CD4-positive, alpha-beta memory T cell (primary cell): Measurements from ENCODE around the gene TRAF7. TPM values are rescaled to one million over a fixed set of nuclear protein-coding genes. Genes with fewer than 3 reads are reported as not detected.
"Not testable (repeated sequence)": the region's sequence is repeated elsewhere in the genome, so short reads cannot be mapped to it uniquely, and the experiment has no call there.

Experiments used
- CTCF ChIA-PET: fragments of 350-600 bp; sonication (Branson Sonifier 250); formaldehyde crosslinking; loops from one replicate; lab custom pipeline; 2021; ENCODE audit warnings: inconsistent platforms; ENCODE audit not compliant: partially characterized antibody; lab: Charles Lee
- POLR2A ChIA-PET: fragments of 350-600 bp; sonication (Branson Sonifier 250); formaldehyde crosslinking; loops from one replicate; lab custom pipeline; 2021; ENCODE audit not compliant: partially characterized antibody; lab: Charles Lee
- DNase-seq, 5 donors: peaks; one replicate each; pipeline versions ENCODE4 v3.0.0 to v3.0.0-alpha.2; 2020 to 2022; ENCODE audit warnings: mixed read lengths in 1 of 5
- H3K27ac ChIP-seq: one replicate; pipeline ENCODE4 v1.7.0; 2013; ENCODE audit warnings: low read depth, low read length
- H3K27me3 ChIP-seq: 2 replicates; pipeline ENCODE4 v1.7.0; 2013; ENCODE audit warnings: mild to moderate bottlenecking, low read length, moderate library complexity; ENCODE audit not compliant: insufficient read depth
- H3K36me3 ChIP-seq: 2 replicates; pipeline ENCODE4 v1.7.0; 2013; ENCODE audit warnings: mild to moderate bottlenecking, low read length, moderate library complexity; ENCODE audit not compliant: insufficient read depth
- H3K4me1 ChIP-seq: 2 replicates; pipeline ENCODE4 v1.7.0; 2013; ENCODE audit warnings: mild to moderate bottlenecking, low read length, moderate library complexity; ENCODE audit not compliant: insufficient read depth
- H3K4me3 ChIP-seq, 2 donors: one replicate each; pipeline ENCODE4 v1.7.0; 2013; ENCODE audit warnings: low read length in 2 of 2, mild to moderate bottlenecking in 1 of 2
- H3K9me3 ChIP-seq, 2 donors: one replicate each; pipeline ENCODE4 v1.7.0; 2013; ENCODE audit warnings: low read length in 2 of 2, control low read depth in 1 of 2; ENCODE audit not compliant: control insufficient read depth in 1 of 2
- H3K27ac Mint-ChIP-seq, 7 donors: one replicate each; pipeline ENCODE4 v1.8.0; 2020 to 2021; ENCODE audit warnings: mixed read lengths in 7 of 7, mild to moderate bottlenecking in 6 of 7, inconsistent platforms in 3 of 7, moderate library complexity in 3 of 7
- H3K27me3 Mint-ChIP-seq, 2 donors: one replicate each; pipeline ENCODE4 v1.8.0; 2020 to 2021; ENCODE audit warnings: mixed read lengths in 2 of 2
- H3K36me3 Mint-ChIP-seq, 2 donors: one replicate each; pipeline ENCODE4 v1.8.0; 2020 to 2021; ENCODE audit warnings: mixed read lengths in 2 of 2, inconsistent platforms in 1 of 2, mild to moderate bottlenecking in 1 of 2
- H3K4me1 Mint-ChIP-seq, 4 donors: one replicate each; pipeline ENCODE4 v1.8.0; 2020 to 2021; ENCODE audit warnings: mixed read lengths in 4 of 4, mild to moderate bottlenecking in 1 of 4
- H3K4me3 Mint-ChIP-seq, 8 donors: one replicate each; pipeline ENCODE4 v1.8.0; 2020 to 2021; ENCODE audit warnings: mixed read lengths in 8 of 8, mild to moderate bottlenecking in 7 of 8, moderate library complexity in 6 of 8, inconsistent platforms in 3 of 8
- H3K9me3 Mint-ChIP-seq, 8 donors: one replicate each; pipeline ENCODE4 v1.8.0; 2020 to 2021; ENCODE audit warnings: mixed read lengths in 8 of 8, mild to moderate bottlenecking in 5 of 8, inconsistent platforms in 3 of 8, moderate library complexity in 1 of 8
- intact Hi-C: fragments of 100-400 bp; cut with micrococcal nuclease; formaldehyde crosslinking; loops from one replicate; pipeline ENCODE4 v1.15.1; 2023
- polyA plus RNA-seq, 2 donors: library from polyadenylated mRNA; unstranded; fragments of 300-500 nt; fragmentation: Illumina TruSeq; gene quantifications; one replicate each; pipeline ENCODE4 v1.2.3, GENCODE V29; 2021
- total RNA-seq, 2 experiments: library from RNA; stranded (reverse); gene quantifications; one replicate each; pipeline ENCODE4 v1.2.3, GENCODE V29; 2021

TRAF7 gene
- total and polyA plus RNA-seq, 4 experiments from 2014 or later: 1.9 to 41.9 (median 24.9) TPM

- H3K27ac Mint-ChIP-seq, H3K4me3 ChIP-seq, intact Hi-C loops, CTCF ChIA-PET, H3K9me3 Mint-ChIP-seq, H3K4me1 ChIP-seq, H3K4me3 Mint-ChIP-seq, H3K27ac ChIP-seq, H3K36me3 Mint-ChIP-seq, POLR2A ChIA-PET, H3K27me3 ChIP-seq, DNase-seq, H3K9me3 ChIP-seq, H3K4me1 Mint-ChIP-seq, H3K36me3 ChIP-seq, H3K27me3 Mint-ChIP-seq: not testable (repeated sequence)
Measured at GRCh38 chr16:2116428-2116827, 39.2 kb upstream of the TRAF7 start.

- H3K4me3 Mint-ChIP-seq, DNase-seq, H3K27ac Mint-ChIP-seq, H3K4me1 ChIP-seq, H3K36me3 Mint-ChIP-seq, H3K27me3 Mint-ChIP-seq, intact Hi-C loops, H3K27ac ChIP-seq, H3K9me3 Mint-ChIP-seq, H3K4me3 ChIP-seq, H3K27me3 ChIP-seq, H3K36me3 ChIP-seq, H3K4me1 Mint-ChIP-seq, POLR2A ChIA-PET, CTCF ChIA-PET, H3K9me3 ChIP-seq: not testable (repeated sequence)
Measured at GRCh38 chr16:2117341-2117740, 38.2 kb upstream of the TRAF7 start.

- H3K36me3 Mint-ChIP-seq, H3K27me3 Mint-ChIP-seq, CTCF ChIA-PET, DNase-seq, H3K27me3 ChIP-seq, H3K4me3 ChIP-seq, H3K36me3 ChIP-seq, intact Hi-C loops, H3K9me3 ChIP-seq, H3K27ac ChIP-seq, H3K4me1 ChIP-seq, H3K9me3 Mint-ChIP-seq, H3K4me1 Mint-ChIP-seq, H3K27ac Mint-ChIP-seq, POLR2A ChIA-PET, H3K4me3 Mint-ChIP-seq: not testable (repeated sequence)
Measured at GRCh38 chr16:2117960-2118722, 37.4 kb upstream of the TRAF7 start.

GRCh38 chr16:2121325-2121724 lies 34.3 kb upstream of the TRAF7 start:
- CTCF ChIA-PET: interaction anchor here (0.6 to 3.2 kb wide), 5 partner anchors 20 to 165 kb away, joined by 3 to 28 read pairs (median 3); partner anchors contain the start of genes RAB26 and TRAF7
- H3K36me3 Mint-ChIP-seq, H3K27me3 ChIP-seq, H3K4me1 ChIP-seq, H3K36me3 ChIP-seq, H3K4me3 ChIP-seq, H3K27ac ChIP-seq, H3K4me1 Mint-ChIP-seq, H3K9me3 Mint-ChIP-seq, H3K9me3 ChIP-seq, H3K4me3 Mint-ChIP-seq, intact Hi-C loops, H3K27me3 Mint-ChIP-seq, POLR2A ChIA-PET: not testable (repeated sequence)
- H3K27ac Mint-ChIP-seq: peak overlapping the region in 2 of 7 donors; percentile 36 to 51
- peak in 3 of 5 donors; percentile 18 to 31 (median 26) for DNase-seq

- CTCF ChIA-PET: interaction anchor here (0.6 to 3.2 kb wide), 5 partner anchors 19 to 166 kb away, joined by 3 to 28 read pairs (median 3); partner anchors contain the start of genes RAB26 and TRAF7
- H3K9me3 Mint-ChIP-seq: no peaks in the 10 kb centered on the region
- H3K4me1 Mint-ChIP-seq: peaks cover 2 to 9% (median 6%) of the 10 kb centered on the region in 4 donors
- no peak overlapping the region for H3K4me3 Mint-ChIP-seq
- H3K4me1 ChIP-seq: no peaks in the 10 kb centered on the region
- intact Hi-C loops: no loop called here
- POLR2A ChIA-PET: no interaction called here
- no peaks in the 10 kb centered on the region for H3K36me3 Mint-ChIP-seq
- H3K9me3 ChIP-seq: no peaks in the 10 kb centered on the region
- DNase-seq: no peak
- no peaks in the 10 kb centered on the region for H3K36me3 ChIP-seq
- no peak overlapping the region for H3K4me3 ChIP-seq
- H3K27me3 Mint-ChIP-seq: no peaks in the 10 kb centered on the region
- H3K27ac ChIP-seq: no peak overlapping the region
- H3K27ac Mint-ChIP-seq: no peak overlapping the region
- no peaks in the 10 kb centered on the region for H3K27me3 ChIP-seq
Measured at GRCh38 chr16:2121853-2122252, 33.7 kb upstream of the TRAF7 start.

- ChIA-PET POLR2A (no interaction called here), CTCF (interaction anchor here (1.5 to 3.2 kb wide), 2 partner anchors 18 to 30 kb away, joined by 3 to 28 read pairs; no protein-coding TSS in a partner anchor)
- Mint-ChIP-seq H3K4me3 (no peak overlapping the region), H3K36me3 (no peaks in the 10 kb centered on the region), H3K9me3 (no peaks in the 10 kb centered on the region), H3K27ac (no peak overlapping the region), H3K27me3 (no peaks in the 10 kb centered on the region), H3K4me1 (peaks cover 6 to 11% (median 8%) of the 10 kb centered on the region in 4 donors)
- Histone ChIP-seq H3K4me3 (no peak overlapping the region), H3K27me3 (no peaks in the 10 kb centered on the region), H3K9me3 (no peaks in the 10 kb centered on the region), H3K36me3 (no peaks in the 10 kb centered on the region), H3K27ac (no peak overlapping the region), H3K4me1 (no peaks in the 10 kb centered on the region)
- no peak for DNase-seq
- intact Hi-C loops: no loop called here
Measured at GRCh38 chr16:2122429-2122828, 33.2 kb upstream of the TRAF7 start.

GRCh38 chr16:2122934-2123683 lies 32.5 kb upstream of the TRAF7 start:
- H3K27me3 ChIP-seq, intact Hi-C loops, H3K27ac ChIP-seq, POLR2A ChIA-PET, H3K36me3 Mint-ChIP-seq, H3K27ac Mint-ChIP-seq, H3K4me3 ChIP-seq, H3K9me3 ChIP-seq, H3K4me1 ChIP-seq, H3K27me3 Mint-ChIP-seq, H3K36me3 ChIP-seq, H3K9me3 Mint-ChIP-seq, DNase-seq, H3K4me3 Mint-ChIP-seq: not testable (repeated sequence)
- peaks cover 6 to 11% (median 8%) of the 10 kb centered on the region in 4 donors for H3K4me1 Mint-ChIP-seq
- CTCF ChIA-PET: interaction anchor here (1.5 to 3.2 kb wide), 2 partner anchors 18 to 29 kb away, joined by 3 to 28 read pairs; no protein-coding TSS in a partner anchor
